22Rv1 (cell line): Measurements from ENCODE around the gene PLEKHA4.

Experiments
- CTCF ChIP-seq: fragments of 450-650 bp; IDR thresholded peaks from 2 replicates; pipeline ENCODE4 v1.5.1; 2017; ENCODE audit warnings: mild to moderate bottlenecking
- ZFX ChIP-seq: fragments of 450-650 bp; IDR thresholded peaks from 2 replicates; pipeline ENCODE4 v1.6.1; 2017; ENCODE audit warnings: antibody characterized with exemption, borderline replicate concordance

GRCh38 chr19:48915757-48916156 is 47.3 kb upstream of the PLEKHA4 start:
- TF ChIP-seq CTCF (no peak), ZFX (no peak)
